H1 (cell line): ENCODE measurements around the gene WDR35. TPM values are rescaled to one million over a fixed set of nuclear protein-coding genes. Genes with fewer than 3 reads are reported as not detected.

Experiments
- CHD7 ChIP-seq: fragments of 300-600 bp; sonication (generic); IDR thresholded peaks from 2 replicates; pipeline ENCODE4 v1.7.1; 2012; ENCODE audit warnings: low read length, moderate library complexity, mild to moderate bottlenecking, inconsistent platforms; ENCODE audit not compliant: insufficient replicate concordance
- EGR1 ChIP-seq: IDR thresholded peaks from 2 replicates; pipeline ENCODE4 v1.6.1; 2011; ENCODE audit warnings: low read depth, low read length, borderline replicate concordance
- JUN ChIP-seq: IDR thresholded peaks from 2 replicates; pipeline ENCODE4 v1.6.1; 2011; ENCODE audit warnings: low read depth, mild to moderate bottlenecking, improper control_type of control experiment, low read length
- JUND ChIP-seq: IDR thresholded peaks from 2 replicates; pipeline ENCODE4 v1.6.1; 2011; ENCODE audit warnings: mild to moderate bottlenecking, improper control_type of control experiment, low read length
- KDM1A ChIP-seq: fragments of 200-600, 300-600 bp; sonication (generic); IDR thresholded peaks from 2 replicates; pipeline ENCODE4 v1.7.1; 2016; ENCODE audit warnings: mild to moderate bottlenecking, low read length, borderline replicate concordance
- NANOG ChIP-seq: IDR thresholded peaks from 2 replicates; pipeline ENCODE4 v1.6.1; 2011; ENCODE audit warnings: low read length, low read depth, mild to moderate bottlenecking, inconsistent platforms; ENCODE audit not compliant: insufficient read depth, poor library complexity, severe bottlenecking
- polyA plus RNA-seq, 7 experiments: library from polyadenylated mRNA; depleted of rRNA in 3 of 7; stranded (reverse) in 5 of 7; unstranded in 2 of 7; fragments of >200 nt in 5 of 7; fragments of 200-250 nt in 2 of 7; gene quantifications; 1 replicate in 5 of 7; 2 replicates in 1 of 7; 4 replicates in 1 of 7; pipeline versions ENCODE4 v1.2.1 to v1.2.3, GENCODE V29; 2011 to 2013; ENCODE audit warnings: missing spikeins in 2 of 7, mixed read lengths in 2 of 7
- total RNA-seq: library from RNA; stranded (reverse); fragmentation: NEBNext Ultra II Directional; extraction: Animal tissue kit (Norgen Biotek cat#: 25700); gene quantifications from 2 replicates; pipeline ENCODE4 v1.2.1, GENCODE V29; 2021

The WDR35 gene
- total and polyA plus RNA-seq, 2 of the 8 experiments (the other 6 are each of a cell fraction or from before 2014, with no cell fraction given) = 9.0 to 25.5 TPM

GRCh38 chr2:19890104-19890503 is 99.8 kb downstream of the WDR35 start (continued):
- TF ChIP-seq CHD7 (no peak), JUND (no peak), KDM1A (no peak), NANOG (no peak), EGR1 (no peak), JUN (no peak)
